GM19035 (cell line): ENCODE data around the gene ZNF580.

Experiments
- ATAC-seq: cut with Tn5 transposase; IDR thresholded peaks from one replicate; pipeline ENCODE4 v1.9.1; 2021; ENCODE audit not compliant: unreplicated experiment

Gene ZNF580

GRCh38 chr19:55658846-55659459 lies 18.2 kb downstream of the ZNF580 start:
- no peak for ATAC-seq

DNA sequence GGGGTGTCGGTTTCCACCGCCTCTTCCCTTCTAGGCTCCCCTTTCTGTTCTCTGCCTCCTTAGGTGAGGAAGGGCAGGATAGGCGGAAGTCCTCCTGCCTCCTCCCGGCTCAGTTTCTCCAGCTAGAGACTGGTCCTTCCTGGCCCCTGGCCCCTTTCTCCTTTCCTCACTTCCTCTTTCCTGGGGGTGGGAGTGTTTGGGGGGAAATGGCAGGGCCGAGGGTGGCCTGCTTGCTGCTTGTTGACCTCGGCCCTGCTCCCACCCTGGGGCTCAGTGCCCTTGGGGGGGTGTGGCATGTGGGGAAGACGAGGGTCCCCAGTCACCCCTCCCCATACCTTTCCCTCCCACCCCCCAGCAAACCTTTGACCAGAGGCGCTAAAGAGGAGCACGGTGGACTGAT lies 19.0 kb downstream of the ZNF580 start:
- no peak for ATAC-seq

DNA sequence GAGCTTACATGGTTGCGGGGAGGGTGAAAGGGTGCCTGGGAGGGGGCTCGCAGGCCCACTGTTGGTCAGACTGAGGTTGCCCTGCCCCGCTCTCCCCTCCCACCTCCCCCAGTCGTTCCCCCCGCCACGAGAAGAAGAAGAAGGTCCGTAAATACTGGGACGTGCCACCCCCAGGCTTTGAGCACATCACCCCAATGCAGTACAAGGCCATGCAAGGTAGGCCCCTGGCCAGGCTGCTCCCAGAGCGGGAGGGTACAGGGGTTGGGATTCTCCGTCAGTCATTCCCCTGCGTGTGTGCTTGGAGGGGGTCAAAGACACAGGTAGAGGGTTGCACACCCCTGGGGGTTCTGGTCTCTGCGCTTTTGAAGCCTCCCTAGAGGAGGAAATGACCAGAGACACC lies 19.6 kb downstream of the ZNF580 start:
- ATAC-seq, result no peak

- ATAC-seq, result no peak
These were observed 20.2 kb downstream of the ZNF580 start for GRCh38 chr19:55660991-55661390.

DNA sequence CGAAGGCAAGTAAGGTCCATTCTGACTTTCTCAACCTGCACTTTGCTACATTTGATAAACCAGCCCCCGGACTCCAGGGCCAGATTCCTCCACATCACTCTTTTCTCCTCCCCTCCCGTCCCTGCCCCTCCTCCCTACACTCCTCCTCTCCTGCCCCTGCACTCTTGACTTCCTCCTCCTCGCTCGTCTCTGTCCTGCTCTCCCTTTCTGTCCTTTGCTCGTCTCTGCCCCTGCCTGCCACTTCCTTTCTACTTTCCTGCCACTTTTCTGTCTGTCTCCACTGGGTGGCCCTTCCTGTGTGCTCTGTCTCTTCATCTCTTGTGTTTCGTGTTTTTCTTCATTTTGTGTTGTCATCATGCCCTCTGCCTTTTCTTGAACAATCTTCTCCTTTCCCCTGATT lies 21.0 kb downstream of the ZNF580 start:
- no peak for ATAC-seq

- ATAC-seq, result no peak
These were observed 23.2 kb downstream of the ZNF580 start for GRCh38 chr19:55663846-55664536.

- ATAC-seq, result no peak
These were observed 25.7 kb downstream of the ZNF580 start for GRCh38 chr19:55666343-55667005.

DNA sequence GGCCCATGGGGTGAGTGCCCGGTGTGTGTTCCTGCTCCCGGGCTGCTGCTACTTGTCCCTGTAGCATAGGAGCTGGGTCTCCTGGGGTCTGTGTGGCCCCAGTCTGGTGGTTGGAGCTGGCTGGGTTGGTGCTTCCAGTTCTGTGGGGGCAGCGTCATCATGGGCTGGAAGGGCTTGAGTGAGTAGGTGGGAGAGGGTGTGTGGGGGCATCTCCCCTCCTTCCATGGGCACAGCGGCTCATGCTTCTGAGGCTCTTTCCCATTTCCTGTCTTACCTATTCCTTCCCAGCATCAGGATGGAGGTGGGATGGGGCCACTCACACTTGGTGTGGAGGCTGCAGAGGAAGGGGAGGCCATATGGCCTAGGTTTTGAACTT lies 26.2 kb downstream of the ZNF580 start:
- no peak for ATAC-seq

DNA sequence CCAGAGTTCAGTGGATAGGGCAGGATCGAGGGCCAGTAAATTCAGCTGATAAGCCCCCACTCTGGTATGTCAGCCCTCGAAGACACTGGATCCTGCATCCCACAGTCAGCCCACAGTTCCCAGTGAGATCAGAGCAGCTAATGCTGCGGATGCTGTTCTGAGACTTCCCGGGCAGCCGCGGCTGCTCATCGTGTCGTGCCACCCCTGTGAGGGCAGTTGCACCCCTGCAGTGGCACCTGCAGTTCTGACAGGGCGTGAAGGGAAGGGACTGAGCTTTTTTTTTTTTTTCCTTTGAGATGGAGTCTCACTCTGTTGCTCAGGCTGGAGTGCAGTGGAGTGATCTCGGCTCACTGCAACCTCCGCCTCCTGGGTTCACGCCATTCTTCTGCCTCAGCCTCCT lies 26.7 kb downstream of the ZNF580 start:
- no peak for ATAC-seq

GRCh38 chr19:55667958-55668357 lies 27.2 kb downstream of the ZNF580 start:
- ATAC-seq, result no peak

- no peak for ATAC-seq
These were observed 28.0 kb downstream of the ZNF580 start for GRCh38 chr19:55668603-55669348.

- ATAC-seq, result no peak
These were observed 28.8 kb downstream of the ZNF580 start for GRCh38 chr19:55669418-55670279.

GRCh38 chr19:55670280-55671053 lies 29.7 kb downstream of the ZNF580 start:
- no peak for ATAC-seq

GRCh38 chr19:55671054-55671378 lies 30.2 kb downstream of the ZNF580 start:
- no peak for ATAC-seq

GRCh38 chr19:55672418-55672817 lies 31.6 kb downstream of the ZNF580 start:
- ATAC-seq, result no peak

DNA sequence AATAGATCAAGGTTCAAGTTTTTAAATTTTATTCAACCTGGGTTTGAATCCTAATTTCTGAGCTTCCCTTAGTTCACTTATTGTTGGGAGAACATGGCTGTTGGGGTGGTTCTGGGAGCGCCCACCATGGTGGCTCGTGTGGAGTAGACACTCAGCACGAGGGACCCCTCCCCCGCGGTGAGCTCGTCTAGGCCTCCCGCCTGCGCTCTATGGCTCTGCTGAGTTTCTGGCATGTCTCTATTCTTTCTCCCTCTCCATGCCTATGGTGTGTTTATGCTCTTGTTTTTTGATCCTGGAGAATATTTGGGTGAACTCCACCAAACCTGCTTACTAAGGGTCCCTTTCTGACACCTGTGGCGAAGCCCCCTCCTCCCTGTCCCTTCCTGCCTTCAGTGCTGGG lies 32.7 kb downstream of the ZNF580 start:
- ATAC-seq, result no peak

DNA sequence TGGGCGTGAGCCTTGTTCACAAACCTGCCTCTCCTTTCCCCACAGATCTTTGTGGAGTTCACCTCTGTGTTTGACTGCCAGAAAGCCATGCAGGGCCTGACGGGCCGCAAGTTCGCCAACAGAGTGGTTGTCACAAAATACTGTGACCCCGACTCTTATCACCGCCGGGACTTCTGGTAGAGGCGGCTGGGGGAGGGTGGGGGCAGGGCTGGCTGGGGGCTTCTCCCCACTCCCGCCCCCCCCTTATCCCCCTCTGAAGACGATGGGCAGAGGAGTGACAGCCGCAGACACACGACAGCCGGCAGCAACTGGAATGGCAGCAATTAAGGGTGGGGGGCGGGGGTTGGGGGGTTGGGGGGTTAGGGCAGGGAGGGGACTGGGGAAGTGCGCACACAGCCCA lies 33.1 kb downstream of the ZNF580 start:
- ATAC-seq, result no peak

DNA sequence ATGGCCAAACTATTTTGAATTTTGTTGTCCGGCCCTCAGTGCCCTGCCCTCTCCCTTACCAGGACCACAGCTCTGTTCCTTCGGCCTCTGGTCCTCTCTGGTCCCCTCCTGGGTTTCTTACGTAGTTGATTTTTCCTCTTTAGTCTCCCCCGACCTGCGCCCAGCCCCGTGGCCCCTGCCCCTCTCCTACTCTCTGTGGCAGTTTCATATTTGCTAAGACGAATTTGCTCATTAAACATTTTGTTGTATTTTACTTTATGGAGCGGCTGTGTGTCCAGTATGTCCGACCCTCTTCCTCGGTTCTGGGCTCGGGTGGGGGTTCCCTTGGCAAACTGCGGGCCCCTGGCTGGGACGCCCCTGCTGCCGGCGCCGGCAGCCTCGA lies 33.6 kb downstream of the ZNF580 start:
- ATAC-seq, result no peak

- peak; percentile 63 for ATAC-seq
These were observed 34.2 kb downstream of the ZNF580 start, which contains the start of gene EPN1 for GRCh38 chr19:55674841-55675660. Gene EPN1, plus strand, starts transcription at chr19:55675226. Its CDS starts 3,402 bp downstream, at chr19:55678628.
